ENCODE measurements around the gene ALDH1L1. TPM values are rescaled to one million over a fixed set of nuclear protein-coding genes. Genes with fewer than 3 reads are reported as not detected.

The ALDH1L1 gene
- total RNA-seq, 1 experiment from 2014 or later, result 50.0 TPM

DNA sequence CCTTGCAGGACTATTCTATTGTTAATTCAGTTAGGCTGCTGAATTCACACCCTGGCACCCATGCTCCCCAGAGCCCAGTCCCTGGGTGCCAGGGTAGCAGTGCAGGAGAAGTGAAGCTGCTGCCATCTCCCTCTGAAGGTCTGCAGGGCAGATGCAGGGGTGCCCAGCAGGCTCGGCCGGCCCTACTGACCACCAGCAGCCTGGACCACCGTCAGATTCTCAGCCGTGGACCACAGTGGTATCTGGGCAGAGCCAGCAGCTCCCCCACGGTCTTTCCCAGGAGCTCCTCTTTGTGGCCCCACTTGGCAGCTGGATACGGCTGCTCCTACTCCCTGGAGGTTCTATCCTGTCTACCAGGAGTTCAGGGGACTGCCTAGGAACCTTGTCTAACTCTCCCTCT, 46.8 kb downstream of the ALDH1L1 start:
- no peak overlapping the region for H3K4me2 ChIP-seq
- H3F3A ChIP-seq (ENCODE audit: insufficient read depth, low read depth), result peaks cover 14% of the 10 kb centered on the region; the same call in 1 of the 2 replicates
- H3K9me2 ChIP-seq (ENCODE audit: insufficient read depth), result no peaks in the 10 kb centered on the region
- no TSS peak for BruUV-seq (replicated peaks)
- no peaks in the 10 kb centered on the region for H3K36me3 ChIP-seq (ENCODE audit: low read depth)
- H3K79me2 ChIP-seq (ENCODE audit: low read depth), result no peaks in the 10 kb centered on the region
- ChIA-PET POLR2A (ENCODE audit: unreplicated experiment) (interaction anchor here (0.6 kb wide), 1 partner anchor 339 kb away, joined by 3 read pairs; no protein-coding TSS in a partner anchor), CTCF (interaction anchor here (0.6 kb wide), 2 partner anchors 86 to 306 kb away, joined by 3 read pairs; no protein-coding TSS in a partner anchor)
- peaks cover 23% of the 10 kb centered on the region for H3K4me1 ChIP-seq (replicated peaks; ENCODE audit: insufficient read depth)
- H2AFZ ChIP-seq, result no peak overlapping the region
- H3K27ac ChIP-seq, result no peak overlapping the region
- intact Hi-C loops (cut with micrococcal nuclease; ENCODE audit: unreplicated experiment), result loop anchor here (1.0 to 5.0 kb wide), 4 partner anchors 47 to 1409 kb away; partner anchors contain the start of genes ALDH1L1 and ZXDC
- no peak overlapping the region for H3K4me3 ChIP-seq
- H3K9me3 ChIP-seq (ENCODE audit: insufficient read depth, low read depth), result no peaks in the 10 kb centered on the region
- DNase-seq, result no peak
- no peaks in the 10 kb centered on the region for H4K20me1 ChIP-seq (ENCODE audit: insufficient read depth)
- H3K27me3 ChIP-seq (ENCODE audit: insufficient read depth, low read depth), result no peaks in the 10 kb centered on the region
- TF ChIP-seq EZH2 (IDR thresholded peaks at IDR 0.05; ENCODE audit: low read depth), result no peak
- TF ChIP-seq, protein P1, sequence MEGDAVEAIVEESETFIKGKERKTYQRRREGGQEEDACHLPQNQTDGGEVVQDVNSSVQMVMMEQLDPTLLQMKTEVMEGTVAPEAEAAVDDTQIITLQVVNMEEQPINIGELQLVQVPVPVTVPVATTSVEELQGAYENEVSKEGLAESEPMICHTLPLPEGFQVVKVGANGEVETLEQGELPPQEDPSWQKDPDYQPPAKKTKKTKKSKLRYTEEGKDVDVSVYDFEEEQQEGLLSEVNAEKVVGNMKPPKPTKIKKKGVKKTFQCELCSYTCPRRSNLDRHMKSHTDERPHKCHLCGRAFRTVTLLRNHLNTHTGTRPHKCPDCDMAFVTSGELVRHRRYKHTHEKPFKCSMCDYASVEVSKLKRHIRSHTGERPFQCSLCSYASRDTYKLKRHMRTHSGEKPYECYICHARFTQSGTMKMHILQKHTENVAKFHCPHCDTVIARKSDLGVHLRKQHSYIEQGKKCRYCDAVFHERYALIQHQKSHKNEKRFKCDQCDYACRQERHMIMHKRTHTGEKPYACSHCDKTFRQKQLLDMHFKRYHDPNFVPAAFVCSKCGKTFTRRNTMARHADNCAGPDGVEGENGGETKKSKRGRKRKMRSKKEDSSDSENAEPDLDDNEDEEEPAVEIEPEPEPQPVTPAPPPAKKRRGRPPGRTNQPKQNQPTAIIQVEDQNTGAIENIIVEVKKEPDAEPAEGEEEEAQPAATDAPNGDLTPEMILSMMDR (conservative IDR thresholded peaks at IDR 0.05), result no peak

GRCh38 chr3:126132751-126133511, 47.5 kb downstream of the ALDH1L1 start:
- Histone ChIP-seq H3K4me3 (no peak overlapping the region), H3F3A (ENCODE audit: insufficient read depth, low read depth) (peaks cover 14% of the 10 kb centered on the region; the same call in 1 of the 2 replicates), H4K20me1 (ENCODE audit: insufficient read depth) (no peaks in the 10 kb centered on the region), H3K79me2 (ENCODE audit: low read depth) (no peaks in the 10 kb centered on the region), H3K27me3 (ENCODE audit: insufficient read depth, low read depth) (no peaks in the 10 kb centered on the region), H3K9me2 (ENCODE audit: insufficient read depth) (no peaks in the 10 kb centered on the region), H3K36me3 (ENCODE audit: low read depth) (no peaks in the 10 kb centered on the region), H3K4me1 (replicated peaks; ENCODE audit: insufficient read depth) (peaks cover 25% of the 10 kb centered on the region), H3K27ac (no peak overlapping the region), H3K9me3 (ENCODE audit: insufficient read depth, low read depth) (no peaks in the 10 kb centered on the region), H3K4me2 (no peak overlapping the region), H2AFZ (no peak overlapping the region)
- no peak for DNase-seq
- intact Hi-C loops (cut with micrococcal nuclease; ENCODE audit: unreplicated experiment), result loop anchor here (5.0 kb wide), 1 partner anchor 1409 kb away; no protein-coding TSS in a partner anchor
- BruUV-seq (replicated peaks), result no TSS peak
- ChIA-PET POLR2A (ENCODE audit: unreplicated experiment) (no interaction called here), CTCF (interaction anchor here (0.6 kb wide), 1 partner anchor 86 kb away, joined by 3 read pairs; no protein-coding TSS in a partner anchor)
- TF ChIP-seq EZH2 (IDR thresholded peaks at IDR 0.05; ENCODE audit: low read depth), result no peak
- TF ChIP-seq, protein P1 (conservative IDR thresholded peaks at IDR 0.05), result no peak

DNA sequence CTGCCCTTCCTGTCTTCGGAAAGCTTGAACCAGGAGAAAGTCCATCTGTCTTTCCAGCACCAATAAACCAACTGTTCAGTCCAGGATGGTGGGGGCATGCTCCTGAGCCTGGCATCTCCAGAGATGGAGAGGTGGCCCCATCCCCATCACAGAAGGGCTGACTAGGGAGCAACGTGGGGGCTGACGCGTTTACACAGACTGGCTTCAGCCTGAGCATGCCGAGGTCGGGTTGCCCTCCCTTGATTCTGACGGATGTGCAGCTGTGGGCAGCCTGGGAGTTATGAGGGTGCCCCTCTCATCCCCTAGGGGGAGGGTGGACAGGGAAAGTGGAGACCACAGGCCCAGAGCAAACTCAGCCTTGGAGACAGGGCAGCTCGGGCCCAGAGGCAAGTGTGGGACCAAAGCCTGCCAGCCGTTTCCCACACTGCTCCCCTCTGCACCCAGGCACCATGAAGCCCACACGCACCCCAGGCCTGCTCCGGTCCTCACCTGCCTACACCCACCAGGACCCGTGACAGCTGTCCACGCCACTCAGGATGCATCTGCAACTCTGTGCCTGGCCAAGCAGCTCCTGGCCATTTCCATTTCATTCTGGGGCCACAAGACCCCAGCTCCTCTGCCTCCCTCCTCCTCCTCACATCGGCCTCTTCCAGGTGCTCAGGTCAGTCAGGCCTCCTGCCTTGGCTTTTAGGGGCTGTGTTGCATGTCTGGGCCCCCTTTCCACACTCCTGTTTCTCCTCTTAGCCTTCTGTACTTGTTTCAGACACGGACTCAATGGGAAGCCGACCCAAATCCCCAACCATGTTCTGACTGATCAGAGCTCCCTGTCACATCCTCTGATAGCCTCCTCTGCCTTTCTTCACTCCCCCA, 48.3 kb downstream of the ALDH1L1 start:
- Histone ChIP-seq H3K27me3 (ENCODE audit: insufficient read depth, low read depth) (no peaks in the 10 kb centered on the region), H3K36me3 (ENCODE audit: low read depth) (no peaks in the 10 kb centered on the region), H3F3A (ENCODE audit: insufficient read depth, low read depth) (peaks cover 14% of the 10 kb centered on the region; the same call in 1 of the 2 replicates), H3K4me2 (no peak overlapping the region), H3K9me3 (ENCODE audit: insufficient read depth, low read depth) (no peaks in the 10 kb centered on the region), H3K4me3 (no peak overlapping the region), H3K27ac (no peak overlapping the region), H3K79me2 (ENCODE audit: low read depth) (no peaks in the 10 kb centered on the region), H3K4me1 (replicated peaks; ENCODE audit: insufficient read depth) (peaks cover 25% of the 10 kb centered on the region), H4K20me1 (ENCODE audit: insufficient read depth) (no peaks in the 10 kb centered on the region), H3K9me2 (ENCODE audit: insufficient read depth) (no peaks in the 10 kb centered on the region), H2AFZ (no peak overlapping the region)
- POLR2A ChIA-PET (ENCODE audit: unreplicated experiment), result no interaction called here
- no peak for DNase-seq
- intact Hi-C loops (cut with micrococcal nuclease; ENCODE audit: unreplicated experiment), result loop anchor here (5.0 kb wide), 1 partner anchor 1410 kb away; no protein-coding TSS in a partner anchor
- CTCF ChIA-PET, result interaction anchor here (0.8 kb wide), 1 partner anchor 203 kb away, joined by 3 read pairs; no protein-coding TSS in a partner anchor
- no TSS peak for BruUV-seq (replicated peaks)
- TF ChIP-seq EZH2 (IDR thresholded peaks at IDR 0.05; ENCODE audit: low read depth), result no peak
- TF ChIP-seq, protein P1 (conservative IDR thresholded peaks at IDR 0.05), result no peak
